Osteocyte (in vitro differentiated cells): Measurements from ENCODE around the gene LCLAT1. TPM values are rescaled to one million over a fixed set of nuclear protein-coding genes. Genes with fewer than 3 reads are reported as not detected.

ENCODE experiments used
- DNase-seq: peaks from one replicate; pipeline ENCODE4 v3.0.0; 2021; ENCODE audit warnings: mixed read lengths; ENCODE audit not compliant: unreplicated experiment; ENCODE audit errors: extremely low spot score
- H3K27ac Mint-ChIP-seq: one replicate; pipeline ENCODE4 v1.8.0; 2021; ENCODE audit warnings: mild to moderate bottlenecking, mixed read lengths; ENCODE audit not compliant: unreplicated experiment
- H3K27me3 Mint-ChIP-seq: one replicate; pipeline ENCODE4 v1.8.0; 2021; ENCODE audit warnings: mixed read lengths; ENCODE audit not compliant: unreplicated experiment
- H3K36me3 Mint-ChIP-seq: one replicate; pipeline ENCODE4 v1.8.0; 2021; ENCODE audit warnings: mixed read lengths; ENCODE audit not compliant: unreplicated experiment
- H3K4me1 Mint-ChIP-seq: one replicate; pipeline ENCODE4 v1.8.0; 2021; ENCODE audit warnings: mixed read lengths; ENCODE audit not compliant: unreplicated experiment
- H3K4me3 Mint-ChIP-seq: one replicate; pipeline ENCODE4 v1.8.0; 2021; ENCODE audit warnings: mild to moderate bottlenecking, moderate library complexity, mixed read lengths; ENCODE audit not compliant: unreplicated experiment
- H3K9me3 Mint-ChIP-seq: one replicate; pipeline ENCODE4 v1.8.0; 2021; ENCODE audit warnings: mixed read lengths; ENCODE audit not compliant: unreplicated experiment
- total RNA-seq: library from RNA; stranded (reverse); gene quantifications from 2 replicates; pipeline ENCODE4 v1.2.1, GENCODE V29; 2021
- TF ChIP-seq, protein P1 (sequence below): fragments of 200-600 bp; sonication (generic); IDR thresholded peaks from 2 replicates; pipeline ENCODE4 v1.5.0; 2021; ENCODE audit warnings: antibody characterized with exemption, mild to moderate bottlenecking, moderate library complexity

The LCLAT1 gene
- total RNA-seq, 1 donor from 2014 or later = 13.6 TPM

DNA sequence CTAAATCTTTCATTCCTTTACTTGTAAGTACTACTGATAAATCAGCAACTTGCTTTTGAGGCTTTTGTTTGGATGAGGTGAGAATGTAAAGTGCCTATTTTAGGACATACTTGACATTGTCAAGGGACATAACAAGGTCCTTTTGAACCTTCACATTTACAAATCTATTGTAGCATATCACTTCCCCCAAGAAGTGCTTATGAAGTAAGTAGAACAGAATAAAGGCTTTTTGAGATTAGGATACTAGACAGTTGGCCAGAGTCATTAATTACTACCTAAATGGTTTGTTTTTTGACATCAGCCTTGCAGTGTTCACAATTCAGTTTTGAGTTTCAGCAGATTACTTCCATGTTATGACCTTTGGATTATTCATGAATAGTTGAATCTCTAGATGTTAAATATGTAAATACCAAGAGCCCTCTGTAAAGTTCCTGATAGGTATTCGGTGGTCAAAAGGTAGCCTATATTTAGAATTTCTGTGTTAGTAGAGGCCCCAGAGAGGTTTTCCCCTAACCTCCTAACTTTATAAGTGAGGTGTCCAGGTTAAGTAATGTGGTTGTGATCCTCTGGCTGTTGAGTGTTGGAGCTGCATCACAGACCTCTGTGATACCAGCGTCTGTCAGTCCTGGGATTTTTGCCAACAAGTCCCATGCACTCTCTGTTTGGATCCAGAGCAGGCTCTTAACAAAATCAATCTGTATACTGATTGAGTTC, 67.2 kb downstream of the LCLAT1 start:
- no peaks in the 10 kb centered on the region for H3K27me3 Mint-ChIP-seq
- TF ChIP-seq, protein P1, sequence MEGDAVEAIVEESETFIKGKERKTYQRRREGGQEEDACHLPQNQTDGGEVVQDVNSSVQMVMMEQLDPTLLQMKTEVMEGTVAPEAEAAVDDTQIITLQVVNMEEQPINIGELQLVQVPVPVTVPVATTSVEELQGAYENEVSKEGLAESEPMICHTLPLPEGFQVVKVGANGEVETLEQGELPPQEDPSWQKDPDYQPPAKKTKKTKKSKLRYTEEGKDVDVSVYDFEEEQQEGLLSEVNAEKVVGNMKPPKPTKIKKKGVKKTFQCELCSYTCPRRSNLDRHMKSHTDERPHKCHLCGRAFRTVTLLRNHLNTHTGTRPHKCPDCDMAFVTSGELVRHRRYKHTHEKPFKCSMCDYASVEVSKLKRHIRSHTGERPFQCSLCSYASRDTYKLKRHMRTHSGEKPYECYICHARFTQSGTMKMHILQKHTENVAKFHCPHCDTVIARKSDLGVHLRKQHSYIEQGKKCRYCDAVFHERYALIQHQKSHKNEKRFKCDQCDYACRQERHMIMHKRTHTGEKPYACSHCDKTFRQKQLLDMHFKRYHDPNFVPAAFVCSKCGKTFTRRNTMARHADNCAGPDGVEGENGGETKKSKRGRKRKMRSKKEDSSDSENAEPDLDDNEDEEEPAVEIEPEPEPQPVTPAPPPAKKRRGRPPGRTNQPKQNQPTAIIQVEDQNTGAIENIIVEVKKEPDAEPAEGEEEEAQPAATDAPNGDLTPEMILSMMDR = no peak
- H3K4me3 Mint-ChIP-seq = no peak overlapping the region
- H3K4me1 Mint-ChIP-seq = peaks cover 34% of the 10 kb centered on the region
- no peak for DNase-seq
- H3K9me3 Mint-ChIP-seq = peaks cover 3% of the 10 kb centered on the region
- peak overlapping the region; percentile 39 for H3K27ac Mint-ChIP-seq
- H3K36me3 Mint-ChIP-seq = peaks cover 4% of the 10 kb centered on the region

DNA sequence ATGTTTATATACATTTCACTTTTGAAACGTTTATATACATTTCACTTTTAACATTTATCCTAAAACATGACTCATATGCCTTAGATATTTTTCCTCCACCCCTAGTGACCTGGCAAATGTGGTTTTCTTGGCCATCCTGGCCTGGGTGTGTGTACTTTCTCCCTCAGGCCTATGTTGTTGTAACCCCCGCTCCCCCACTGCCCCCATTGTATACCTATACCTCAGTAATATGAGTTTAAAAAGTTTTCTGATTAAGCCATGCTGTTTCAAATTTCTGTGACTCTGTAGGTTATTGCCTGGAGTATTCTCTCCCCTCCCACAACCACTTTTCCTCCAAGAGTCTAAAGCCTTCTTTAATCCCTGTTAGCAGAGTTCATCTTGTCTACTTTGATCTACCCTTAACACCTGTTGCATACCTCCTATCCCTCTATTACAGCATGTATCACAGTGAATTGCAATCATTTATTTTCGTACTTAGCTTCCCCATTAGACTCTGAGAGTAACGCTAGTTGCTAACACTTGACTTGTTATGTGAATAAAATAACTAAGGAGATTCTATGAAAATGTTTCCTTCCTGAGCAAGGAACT, 67.9 kb downstream of the LCLAT1 start:
- H3K36me3 Mint-ChIP-seq = peaks cover 9% of the 10 kb centered on the region
- TF ChIP-seq, protein P1 = no peak
- H3K4me1 Mint-ChIP-seq = peaks cover 34% of the 10 kb centered on the region
- H3K4me3 Mint-ChIP-seq = no peak overlapping the region
- H3K27ac Mint-ChIP-seq = peak overlapping the region; percentile 39
- H3K27me3 Mint-ChIP-seq = no peaks in the 10 kb centered on the region
- H3K9me3 Mint-ChIP-seq = peaks cover 4% of the 10 kb centered on the region
- DNase-seq = no peak

DNA sequence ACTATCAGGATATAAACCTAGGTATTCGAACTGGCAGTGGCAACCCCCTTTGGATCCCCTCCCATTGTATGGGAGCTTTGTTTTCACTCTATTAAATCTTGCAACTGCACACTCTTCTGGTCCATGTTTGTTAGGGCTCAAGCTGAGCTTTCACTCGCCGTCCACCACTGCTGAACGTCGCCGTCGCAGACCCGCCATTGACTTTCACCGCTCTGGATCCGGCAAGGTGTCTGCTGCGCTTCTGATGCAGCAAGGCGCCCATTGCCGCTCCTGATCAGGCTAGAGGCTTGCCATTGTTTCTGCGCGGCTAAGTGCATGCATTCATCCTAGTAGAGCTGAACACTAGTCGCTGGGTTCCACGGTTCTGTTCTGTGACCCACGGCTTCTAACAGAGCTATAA, 69.1 kb downstream of the LCLAT1 start:
- Mint-ChIP-seq H3K9me3 (peaks cover 4% of the 10 kb centered on the region), H3K27me3 (no peaks in the 10 kb centered on the region), H3K4me3 (no peak overlapping the region), H3K36me3 (peaks cover 13% of the 10 kb centered on the region), H3K4me1 (peaks cover 25% of the 10 kb centered on the region), H3K27ac (no peak overlapping the region)
- TF ChIP-seq, protein P1 = no peak
- DNase-seq = no peak

DNA sequence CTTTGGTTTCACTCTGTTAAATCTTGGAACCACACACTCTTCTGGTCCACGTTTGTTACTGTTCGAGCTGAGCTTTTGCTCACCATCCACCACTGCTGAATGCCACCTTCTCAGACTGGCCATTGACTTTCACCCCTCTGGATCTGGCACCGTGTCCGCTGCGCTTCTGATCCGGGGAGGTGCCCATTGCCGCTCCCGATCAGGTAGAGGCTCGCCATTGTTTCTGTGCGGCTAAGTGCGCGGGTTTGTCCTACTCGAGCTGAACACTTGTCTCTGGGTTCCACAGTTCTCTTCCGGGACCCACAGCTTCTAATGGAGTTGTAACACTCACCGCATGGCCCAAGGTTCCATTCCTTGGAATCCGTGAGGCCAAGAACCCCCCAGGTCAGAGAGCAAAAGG, 72.8 kb downstream of the LCLAT1 start:
- H3K4me3 Mint-ChIP-seq = no peak overlapping the region
- H3K9me3 Mint-ChIP-seq = peaks cover 10% of the 10 kb centered on the region
- peaks cover 13% of the 10 kb centered on the region for H3K36me3 Mint-ChIP-seq
- no peak overlapping the region for H3K27ac Mint-ChIP-seq
- no peaks in the 10 kb centered on the region for H3K27me3 Mint-ChIP-seq
- DNase-seq = no peak
- TF ChIP-seq, protein P1 = no peak
- peaks cover 5% of the 10 kb centered on the region for H3K4me1 Mint-ChIP-seq

DNA sequence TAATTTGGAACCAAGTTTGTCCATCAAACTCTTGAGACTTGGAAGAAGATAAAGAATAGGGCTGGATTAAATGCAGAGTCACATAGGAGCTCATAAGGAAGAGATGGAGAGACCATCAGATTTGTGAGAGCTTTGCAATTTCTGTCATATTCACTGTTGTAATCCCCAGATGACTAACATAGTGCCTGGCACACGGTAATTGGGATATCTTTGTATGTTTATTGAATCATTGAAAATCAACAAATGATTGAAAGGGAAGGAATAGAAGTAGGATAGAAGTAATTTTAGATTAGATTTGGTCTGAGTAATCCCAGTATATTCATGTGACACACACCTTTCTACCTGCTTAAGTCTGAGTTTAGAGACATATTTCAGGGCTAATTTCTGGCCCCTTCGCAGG, 75.4 kb downstream of the LCLAT1 start:
- Mint-ChIP-seq H3K27ac (no peak overlapping the region), H3K4me1 (no peaks in the 10 kb centered on the region), H3K9me3 (peaks cover 16% of the 10 kb centered on the region), H3K4me3 (no peak overlapping the region), H3K36me3 (peaks cover 19% of the 10 kb centered on the region), H3K27me3 (no peaks in the 10 kb centered on the region)
- TF ChIP-seq, protein P1 = no peak
- no peak for DNase-seq
